NB4 (cell line): ENCODE measurements around the gene CLTCL1.
"Not testable (repeated sequence)": the region's sequence is repeated elsewhere in the genome, so short reads cannot be mapped to it uniquely, and the experiment has no call there.

Source experiments
- DNase-seq: peaks from one replicate; pipeline ENCODE4 v3.0.0; 2010; ENCODE audit warnings: low read depth
- H3K4me3 ChIP-seq: one replicate; pipeline ENCODE4 v1.5.1; 2011; ENCODE audit warnings: mild to moderate bottlenecking, low read depth, low read length, moderate library complexity
- MYC ChIP-seq: IDR thresholded peaks from 2 replicates; pipeline ENCODE4 v1.6.1; 2011; ENCODE audit warnings: low read depth, low read length
- POLR2A ChIP-seq: IDR thresholded peaks from 2 replicates; pipeline ENCODE4 v1.6.1; 2011; ENCODE audit warnings: mild to moderate bottlenecking; ENCODE audit not compliant: insufficient read length; ENCODE audit errors: extremely low read depth
- TF ChIP-seq, protein P1 (sequence below): IDR thresholded peaks from one replicate; pipeline ENCODE4 v1.5.1; 2012; ENCODE audit warnings: low read depth, low read length
- TF ChIP-seq, protein P2 (sequence below): IDR thresholded peaks from 2 replicates; pipeline ENCODE4 v1.6.1; 2011; ENCODE audit warnings: low read depth, low read length

The CLTCL1 gene

DNA sequence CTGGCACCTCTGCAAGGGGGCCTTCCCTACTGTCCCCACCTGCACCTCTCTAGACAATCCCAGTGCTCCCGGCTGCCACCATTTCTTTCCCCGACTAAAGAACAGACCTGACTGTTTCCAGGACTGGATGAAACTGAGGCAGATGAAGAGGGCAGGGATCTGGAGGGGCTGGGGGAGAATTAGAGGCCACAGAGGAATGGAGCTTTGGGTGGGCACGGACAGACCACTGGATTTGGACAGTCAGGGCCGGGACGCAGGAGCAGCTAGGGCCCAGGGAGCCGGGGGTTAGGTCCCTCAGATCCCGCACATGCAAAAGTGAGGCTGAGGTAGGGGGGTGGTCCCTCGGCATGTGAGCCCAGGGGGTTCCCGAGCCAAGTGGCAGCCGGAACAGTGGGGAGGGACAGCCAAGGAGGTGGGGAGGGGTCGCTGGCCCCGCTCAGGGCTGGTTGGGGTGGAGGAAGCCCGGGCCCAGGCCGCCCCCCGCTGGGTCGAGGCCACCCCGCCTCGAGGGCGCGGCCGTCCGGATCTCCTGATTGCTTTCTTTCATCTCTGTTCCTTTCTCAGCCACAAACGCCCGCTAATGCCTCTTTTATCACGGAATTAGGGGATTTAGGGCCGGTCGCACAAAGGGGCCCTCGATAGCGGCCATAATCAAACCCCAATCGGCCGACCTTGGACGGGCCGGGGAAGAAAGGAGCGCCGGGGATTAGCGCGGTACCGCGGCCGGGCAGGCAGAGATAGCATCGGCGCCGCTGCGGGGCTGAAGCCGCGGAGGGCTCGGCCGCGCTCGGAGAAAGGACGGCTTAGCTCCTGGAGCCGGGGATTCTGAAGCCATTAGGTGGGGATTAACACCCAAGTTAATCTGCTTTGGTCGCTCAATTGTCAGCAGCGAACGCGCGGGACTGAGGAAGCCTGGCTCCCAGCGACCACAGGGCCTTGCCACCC lies 122.2 kb downstream of the CLTCL1 start:
- H3K4me3 ChIP-seq: no peak overlapping the region
- DNase-seq: no peak
- TF ChIP-seq, protein P1, sequence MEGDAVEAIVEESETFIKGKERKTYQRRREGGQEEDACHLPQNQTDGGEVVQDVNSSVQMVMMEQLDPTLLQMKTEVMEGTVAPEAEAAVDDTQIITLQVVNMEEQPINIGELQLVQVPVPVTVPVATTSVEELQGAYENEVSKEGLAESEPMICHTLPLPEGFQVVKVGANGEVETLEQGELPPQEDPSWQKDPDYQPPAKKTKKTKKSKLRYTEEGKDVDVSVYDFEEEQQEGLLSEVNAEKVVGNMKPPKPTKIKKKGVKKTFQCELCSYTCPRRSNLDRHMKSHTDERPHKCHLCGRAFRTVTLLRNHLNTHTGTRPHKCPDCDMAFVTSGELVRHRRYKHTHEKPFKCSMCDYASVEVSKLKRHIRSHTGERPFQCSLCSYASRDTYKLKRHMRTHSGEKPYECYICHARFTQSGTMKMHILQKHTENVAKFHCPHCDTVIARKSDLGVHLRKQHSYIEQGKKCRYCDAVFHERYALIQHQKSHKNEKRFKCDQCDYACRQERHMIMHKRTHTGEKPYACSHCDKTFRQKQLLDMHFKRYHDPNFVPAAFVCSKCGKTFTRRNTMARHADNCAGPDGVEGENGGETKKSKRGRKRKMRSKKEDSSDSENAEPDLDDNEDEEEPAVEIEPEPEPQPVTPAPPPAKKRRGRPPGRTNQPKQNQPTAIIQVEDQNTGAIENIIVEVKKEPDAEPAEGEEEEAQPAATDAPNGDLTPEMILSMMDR: no peak
- no peak for TF ChIP-seq POLR2A
- no peak for TF ChIP-seq MYC
- TF ChIP-seq, protein P2, sequence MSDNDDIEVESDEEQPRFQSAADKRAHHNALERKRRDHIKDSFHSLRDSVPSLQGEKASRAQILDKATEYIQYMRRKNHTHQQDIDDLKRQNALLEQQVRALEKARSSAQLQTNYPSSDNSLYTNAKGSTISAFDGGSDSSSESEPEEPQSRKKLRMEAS: no peak

DNA sequence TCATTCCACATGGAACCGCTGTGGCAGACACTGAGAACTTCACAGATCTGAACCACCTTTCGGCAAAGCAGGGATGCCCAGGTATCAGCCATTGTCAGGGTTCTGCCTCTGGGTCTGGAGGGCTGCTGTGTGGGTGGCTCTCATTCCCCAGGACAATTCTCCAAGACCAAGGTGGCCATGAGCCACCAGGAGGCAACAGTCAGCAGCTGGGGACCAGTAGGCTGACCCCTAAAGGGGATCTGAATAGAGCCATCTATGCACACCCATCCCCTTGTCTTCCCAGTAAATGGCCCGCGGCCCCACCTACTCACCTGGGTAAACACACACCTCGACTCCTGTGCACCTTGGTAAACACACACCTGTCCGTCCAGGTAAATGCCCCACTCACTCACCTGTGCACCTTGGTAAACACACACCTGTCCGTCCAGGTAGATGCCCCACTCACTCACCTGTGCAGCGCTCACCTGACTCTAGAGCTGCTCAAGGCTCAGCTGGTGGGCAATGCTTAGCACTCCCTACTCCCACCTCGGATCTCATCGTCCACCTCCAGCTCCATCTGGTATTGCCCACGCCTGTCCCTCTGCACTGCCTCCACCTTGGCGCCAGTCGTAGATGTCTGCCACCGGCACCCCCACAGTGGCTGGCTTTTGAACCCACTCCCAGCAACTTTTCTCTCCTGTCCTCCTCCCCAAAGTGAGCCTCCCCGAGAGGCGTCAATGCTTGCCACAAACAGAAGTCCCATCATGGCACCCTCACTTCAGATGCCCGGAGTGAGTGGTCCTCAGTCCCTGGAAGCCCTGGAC lies 123.2 kb downstream of the CLTCL1 start:
- TF ChIP-seq, protein P2: no peak
- TF ChIP-seq, protein P1: peak; percentile 33
- H3K4me3 ChIP-seq: no peak overlapping the region
- DNase-seq: no peak

- no peak for DNase-seq
- TF ChIP-seq POLR2A: no peak
- no peak overlapping the region for H3K4me3 ChIP-seq
These were observed 124.2 kb downstream of the CLTCL1 start for GRCh38 chr22:19167106-19167869.

GRCh38 chr22:19166421-19166820 lies 125.1 kb downstream of the CLTCL1 start:
- no peak for DNase-seq
- TF ChIP-seq, protein P1: no peak
- TF ChIP-seq MYC (no peak), POLR2A (no peak)
- TF ChIP-seq, protein P2: no peak
- no peak overlapping the region for H3K4me3 ChIP-seq

DNA sequence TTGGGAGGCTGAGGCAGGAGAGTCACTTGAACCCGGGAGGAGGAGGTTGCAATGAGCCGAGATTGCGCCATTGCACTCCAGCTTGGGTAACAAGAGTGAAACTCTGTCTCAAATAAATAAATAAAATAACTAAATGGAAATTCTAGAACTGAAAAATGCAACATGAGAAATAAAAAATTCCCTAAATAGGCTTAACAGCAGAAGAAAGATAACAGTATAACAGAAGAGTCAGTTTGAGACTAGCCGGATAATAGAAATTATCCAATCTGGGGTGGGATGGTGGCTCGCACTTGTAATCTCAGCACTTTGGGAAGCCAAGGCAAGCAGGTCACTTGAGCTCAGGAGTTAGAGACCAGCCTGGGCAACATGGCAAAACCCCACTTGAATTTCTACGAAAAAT lies 127.1 kb downstream of the CLTCL1 start:
- TF ChIP-seq POLR2A (no peak), MYC (no peak)
- TF ChIP-seq, protein P1: no peak
- TF ChIP-seq, protein P2: no peak
- no peak overlapping the region for H3K4me3 ChIP-seq
- no peak for DNase-seq

DNA sequence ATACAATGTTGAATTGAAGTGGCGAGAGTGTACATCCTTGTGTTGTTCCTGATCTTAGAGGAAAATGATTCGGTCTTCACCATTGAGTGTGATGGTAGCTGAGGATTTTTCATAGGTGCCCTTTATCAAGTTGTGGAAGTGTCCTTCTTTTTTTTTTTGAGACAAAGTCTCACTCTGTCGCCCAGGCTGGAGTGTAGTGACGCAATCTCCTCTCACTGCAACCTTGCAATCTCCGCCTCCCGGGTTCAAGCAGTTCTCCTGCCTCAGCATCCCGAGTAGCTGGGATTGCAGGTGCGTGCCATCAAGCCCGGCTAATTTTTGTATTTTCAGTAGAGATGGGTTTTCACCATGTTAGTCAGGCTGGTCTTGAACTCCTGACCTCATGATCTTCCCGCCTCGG lies 132.9 kb downstream of the CLTCL1 start:
- not testable (repeated sequence) for H3K4me3 ChIP-seq, DNase-seq

DNA sequence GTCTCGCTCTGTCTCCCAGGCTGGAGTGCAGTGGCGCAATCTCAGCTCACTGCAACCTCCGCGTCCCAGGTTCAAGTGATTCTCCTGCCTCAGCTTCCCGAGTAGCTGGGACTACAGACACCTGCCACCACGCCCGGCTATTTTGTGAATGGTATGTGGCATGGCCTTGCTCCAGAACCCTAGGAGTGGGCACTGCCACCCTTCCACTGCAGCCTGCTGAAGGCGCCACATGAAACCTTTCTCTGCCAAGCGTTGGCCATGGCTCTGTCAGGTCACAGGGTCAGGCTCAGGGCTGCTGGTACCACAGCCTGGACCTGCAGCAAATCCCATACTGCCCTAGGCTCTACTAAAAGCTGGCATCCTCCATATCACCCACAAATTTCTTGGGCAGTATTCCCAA lies 135.4 kb downstream of the CLTCL1 start:
- H3K4me3 ChIP-seq, DNase-seq: not testable (repeated sequence)
